Endothelial cell of umbilical vein (primary cell): ENCODE data around the gene SNRPD2. TPM values are rescaled to one million over a fixed set of nuclear protein-coding genes. Genes with fewer than 3 reads are reported as not detected.

Experiments used
- BruUV-seq: library from RNA; stranded (reverse); fragments of 400-500 nt; replicated peaks from 2 replicates; lab custom pipeline; 2021; lab: Mats Ljungman, UMichigan
- CTCF ChIA-PET: fragments of 300-600, 350-600 bp; sonication (Branson Sonifier 250); formaldehyde crosslinking; loops from one replicate; lab custom pipeline; 2021; ENCODE audit warnings: antibody characterized with exemption, inconsistent platforms; lab: Charles Lee
- POLR2A ChIA-PET: fragments of 300-600, 350-600 bp; sonication (Branson Sonifier 250); formaldehyde crosslinking; loops from one replicate; lab custom pipeline; 2021; ENCODE audit warnings: antibody characterized with exemption, inconsistent platforms; lab: Charles Lee
- DNase-seq: peaks from one replicate; pipeline ENCODE4 v3.0.0-alpha.2; 2011; ENCODE audit warnings: low read depth, low spot score
- FAIRE-seq: peaks from 2 replicates; lab custom pipeline; 2011; peaks lifted over from hg19 to GRCh38; lab: Jason Lieb, UNC
- H2AFZ ChIP-seq: 2 replicates; pipeline ENCODE4 v1.6.0; 2012; ENCODE audit warnings: low read depth, low read length, control low read depth, inconsistent platforms
- H3K27ac ChIP-seq: 2 replicates; pipeline ENCODE4 v1.5.1; 2011; ENCODE audit warnings: low read depth, mild to moderate bottlenecking, control low read depth, low read length, moderate library complexity; ENCODE audit not compliant: insufficient read depth
- H3K27me3 ChIP-seq, 2 experiments: 2 replicates each; pipeline versions ENCODE4 v1.6.0 to v1.6.1; 2011; ENCODE audit warnings: low read length in 2 of 2, mixed read lengths in 1 of 2; ENCODE audit not compliant: control insufficient read depth in 2 of 2, insufficient read depth in 2 of 2
- H3K36me3 ChIP-seq, 2 experiments: 2 replicates in 1 of 2; 3 replicates in 1 of 2; pipeline ENCODE4 v1.5.1; 2011; ENCODE audit warnings: low read length in 2 of 2, mild to moderate bottlenecking in 1 of 2, moderate library complexity in 1 of 2; ENCODE audit not compliant: control insufficient read depth in 2 of 2, insufficient read depth in 2 of 2; ENCODE audit errors: extremely low read depth in 1 of 2
- H3K4me1 ChIP-seq: 3 replicates; pipeline ENCODE4 v1.5.1; 2011; ENCODE audit warnings: mild to moderate bottlenecking, low read length; ENCODE audit not compliant: control insufficient read depth, insufficient read depth; ENCODE audit errors: extremely low read depth
- H3K4me2 ChIP-seq: 2 replicates; pipeline ENCODE4 v1.6.1; 2011; ENCODE audit warnings: low read length, control low read depth, mixed read lengths; ENCODE audit not compliant: insufficient read depth
- H3K4me3 ChIP-seq, 3 experiments: fragments of 200-600 bp in 1 of 3; sonication (generic), shearing (Covaris generic) in 1 of 3; replicated peaks in 1 of 3; 2 replicates each; pipeline ENCODE4 v1.5.1; 2011 to 2016; ENCODE audit warnings: control low read depth in 3 of 3, low read length in 3 of 3, mild to moderate bottlenecking in 2 of 3, inconsistent platforms in 1 of 3, low read depth in 1 of 3, moderate library complexity in 1 of 3; ENCODE audit not compliant: insufficient read depth in 1 of 3
- H3K79me2 ChIP-seq: 2 replicates; pipeline ENCODE4 v1.6.0; 2012; ENCODE audit warnings: low read length, inconsistent platforms; ENCODE audit not compliant: control insufficient read depth, insufficient read depth
- H3K9ac ChIP-seq: replicated peaks from 2 replicates; pipeline ENCODE3; 2011; ENCODE audit warnings: low read length, control low read depth; ENCODE audit not compliant: insufficient read depth; ENCODE audit errors: extremely low read depth
- H3K9me1 ChIP-seq: replicated peaks from 3 replicates; pipeline ENCODE4 v1.6.0; 2011; ENCODE audit warnings: mild to moderate bottlenecking, low read length; ENCODE audit not compliant: control insufficient read depth, insufficient read depth; ENCODE audit errors: extremely low read depth
- H3K9me3 ChIP-seq: replicated peaks from 2 replicates; pipeline ENCODE4 v1.5.1; 2012; ENCODE audit warnings: low read length, inconsistent platforms; ENCODE audit not compliant: control insufficient read depth, insufficient read depth
- H4K20me1 ChIP-seq: replicated peaks from 2 replicates; pipeline ENCODE3; 2011; ENCODE audit warnings: mild to moderate bottlenecking, low read length; ENCODE audit not compliant: control insufficient read depth, insufficient read depth; ENCODE audit errors: extremely low read depth
- CTCF ChIP-seq, 2 donors: IDR thresholded peaks; 1 replicate in 1 of 2; 2 replicates in 1 of 2; pipeline ENCODE4 v1.5.1; 2011; ENCODE audit warnings: low read length in 2 of 2, mild to moderate bottlenecking in 2 of 2, moderate library complexity in 2 of 2, control low read depth in 1 of 2, inconsistent platforms in 1 of 2, low read depth in 1 of 2; ENCODE audit not compliant: insufficient read depth in 1 of 2; ENCODE audit errors: extremely low read depth in 1 of 2
- EZH2 ChIP-seq: IDR thresholded peaks from 2 replicates; pipeline ENCODE4 v1.6.1; 2012; ENCODE audit warnings: borderline replicate concordance, low read depth, mild to moderate bottlenecking, moderate library complexity, low read length, inconsistent platforms; ENCODE audit not compliant: severe bottlenecking
- FOS ChIP-seq: IDR thresholded peaks from 2 replicates; pipeline ENCODE4 v1.6.1; 2011; ENCODE audit warnings: mild to moderate bottlenecking, low read length, moderate library complexity, borderline replicate concordance; ENCODE audit not compliant: insufficient read depth
- GATA2 ChIP-seq: IDR thresholded peaks from 2 replicates; pipeline ENCODE4 v1.7.0; 2011; ENCODE audit warnings: low read depth, mild to moderate bottlenecking, moderate library complexity, mixed read lengths, low read length; ENCODE audit not compliant: insufficient read length, insufficient read depth
- JUN ChIP-seq: IDR thresholded peaks from 2 replicates; pipeline ENCODE4 v1.6.1; 2011; ENCODE audit warnings: borderline replicate concordance, low read depth; ENCODE audit not compliant: insufficient read length, insufficient read depth
- MAX ChIP-seq: IDR thresholded peaks from 2 replicates; pipeline ENCODE4 v1.6.1; 2011; ENCODE audit not compliant: insufficient read depth, insufficient read length
- MYC ChIP-seq: IDR thresholded peaks from one replicate; pipeline ENCODE4 v1.6.1; 2011; ENCODE audit warnings: mild to moderate bottlenecking, low read depth, low read length
- POLR2A ChIP-seq: IDR thresholded peaks from 2 replicates; pipeline ENCODE4 v1.6.1; 2012; ENCODE audit warnings: low read depth, mild to moderate bottlenecking, control low read depth, low read length
- POLR2AphosphoS5 ChIP-seq: IDR thresholded peaks from 2 replicates; pipeline ENCODE4 v1.6.1; 2012; ENCODE audit warnings: low read depth, mild to moderate bottlenecking, control low read depth, low read length, moderate library complexity; ENCODE audit not compliant: insufficient read depth
- dilution Hi-C: fragments of 300-500 bp; cut with MboI; formaldehyde crosslinking; loops from one replicate; pipeline ENCODE4 v1.15.0; 2019; ENCODE audit warnings: low sequenced_read_pairs; ENCODE audit not compliant: extremely low pct_ligation_motif_present
- intact Hi-C: fragments of 100-400 bp; cut with micrococcal nuclease; formaldehyde crosslinking; loops from one replicate; pipeline ENCODE4 v1.10.0; 2022
- polyA plus RNA-seq, 4 experiments: library from polyadenylated mRNA; depleted of rRNA in 3 of 4; stranded (reverse) in 3 of 4; unstranded in 1 of 4; fragments of >200 nt; gene quantifications; 2 replicates each; pipeline versions ENCODE4 v1.2.1 to v1.2.3, GENCODE V29; 2011 to 2012; ENCODE audit warnings: missing spikeins in 1 of 4
- total RNA-seq: library from RNA; stranded (reverse); gene quantifications from 2 replicates; pipeline ENCODE4 v1.2.3, GENCODE V29; 2021

The SNRPD2 gene
- total and polyA plus RNA-seq, 2 donors (not counting 3 experiments of a cell fraction or from before 2014, with no cell fraction given), result 512 to 519 TPM

GRCh38 chr19:45705710-45706415 is 14.1 kb upstream of the SNRPD2 start:
- TF ChIP-seq MYC (no peak), GATA2 (no peak), EZH2 (no peak), FOS (no peak), JUN (no peak), POLR2A (no peak), POLR2AphosphoS5 (no peak), MAX (no peak), CTCF (IDR thresholded peaks at IDR 0.05; ENCODE audit: extremely low read depth in 1 of 2, insufficient read depth in 1 of 2, low read depth in 1 of 2, low read length in 2 of 2) (no peak)
- DNase-seq (no peak), FAIRE-seq (no peak)
- Histone ChIP-seq H3K4me2 (no peak overlapping the region), H3K79me2 (no peaks in the 10 kb centered on the region), H2AFZ (no peak overlapping the region), H3K27ac (no peak overlapping the region), H3K4me1 (no peaks in the 10 kb centered on the region), H3K9me3 (no peaks in the 10 kb centered on the region), H4K20me1 (no peaks in the 10 kb centered on the region), H3K27me3 (no peaks in the 10 kb centered on the region), H3K4me3 (no peak overlapping the region), H3K36me3 (peaks cover 0 to 3% of the 10 kb centered on the region in 2 experiments), H3K9me1 (no peaks in the 10 kb centered on the region), H3K9ac (no peak overlapping the region)
- BruUV-seq, result no TSS peak
- CTCF ChIA-PET, result interaction anchor here (0.8 to 1.5 kb wide), 3 partner anchors 11 to 51 kb away, joined by 3 read pairs; no protein-coding TSS in a partner anchor
- intact Hi-C loops, result no loop called here
- dilution Hi-C loops, result no loop called here
- POLR2A ChIA-PET, result interaction anchor here (0.5 kb wide), 1 partner anchor 55 kb away, joined by 3 read pairs; no protein-coding TSS in a partner anchor
